ENCODE data around the gene SLC13A2. TPM values are rescaled to one million over a fixed set of nuclear protein-coding genes. Genes with fewer than 3 reads are reported as not detected.

SLC13A2 gene
- total RNA-seq (2014; rRNA removed; shearing (Covaris generic)), result not detected in 2 replicates
- not detected in 2 replicates for polyA plus RNA-seq (2016; fragmentation: Nextera tagmentation; extraction: Ambion mirVana)
- long read RNA-seq, result 0 reads

GRCh38 chr17:28473542-28473941 lies at the start of gene SLC13A2:
Gene SLC13A2, plus strand, starts transcription at chr17:28473644. Its CDS starts 69 bp downstream, at chr17:28473713.
- peak; percentile 47; the same call in 2 of the 3 replicates for ATAC-seq
- Histone ChIP-seq H3K4me1 (ENCODE audit: insufficient read depth) (no peaks in the 10 kb centered on the region), H3K79me2 (replicated peaks; ENCODE audit: insufficient read depth) (no peaks in the 10 kb centered on the region), H4K20me1 (replicated peaks; ENCODE audit: insufficient read depth) (no peaks in the 10 kb centered on the region), H3K4me2 (no peak within 1 kb of the TSS), H2AFZ (peak within 1 kb of the TSS; percentile 88; the same call in 1 of the 2 replicates), H3F3A (replicated peaks; ENCODE audit: low read depth) (no peaks in the 10 kb centered on the region), H3K27ac (ENCODE audit: low read depth) (no peak within 1 kb of the TSS), H3K27me3 (ENCODE audit: insufficient read depth) (no peaks in the 10 kb centered on the region), H3K4me3 (no peak within 1 kb of the TSS), H3K9me2 (ENCODE audit: insufficient read depth) (no peaks in the 10 kb centered on the region), H3K36me3 (ENCODE audit: insufficient read depth) (no peaks in the 10 kb centered on the region)
- Mint-ChIP-seq H3K36me3 (ENCODE audit: low read depth) (no peaks in the 10 kb centered on the region), H3K27me3 (ENCODE audit: insufficient read depth, low read depth, poor library complexity) (peaks cover 12% of the 10 kb centered on the region), H3K9me3 (no peaks in the 10 kb centered on the region), H3K27ac (no peak within 1 kb of the TSS), H3K4me3 (no peak within 1 kb of the TSS), H3K4me1 (peaks cover 6% of the 10 kb centered on the region)
- TF ChIP-seq CTCF (conservative IDR thresholded peaks at IDR 0.05; ENCODE audit: low read depth in 2 of 2) (no peak; a peak in 1 of 4 replicates), POLR2AphosphoS5 (IDR thresholded peaks at IDR 0.05; ENCODE audit: low read depth) (no peak), JUNB (IDR thresholded peaks at IDR 0.05; ENCODE audit: unreplicated experiment) (no peak), ZNF114 (CRISPR knock-in tag; IDR thresholded peaks at IDR 0.05) (no peak), ETS1 (IDR thresholded peaks at IDR 0.05) (no peak), NANOG (IDR thresholded peaks at IDR 0.05; ENCODE audit: borderline replicate concordance) (no peak), REST (IDR thresholded peaks at IDR 0.05; ENCODE audit: unreplicated experiment) (no peak), EZH2 (IDR thresholded peaks at IDR 0.05; ENCODE audit: low read depth, unreplicated experiment) (no peak)
- DNase-seq (ENCODE audit: low spot score), result no peak

GRCh38 chr17:28425206-28425605 lies 48.2 kb upstream of the SLC13A2 start:
- DNase-seq (ENCODE audit: low spot score) (no peak), ATAC-seq (no peak)
- Histone ChIP-seq H3K9me2 (ENCODE audit: insufficient read depth) (peaks cover 4% of the 10 kb centered on the region; the same call in 1 of the 2 replicates), H3K79me2 (replicated peaks; ENCODE audit: insufficient read depth) (no peaks in the 10 kb centered on the region), H3K36me3 (ENCODE audit: insufficient read depth) (no peaks in the 10 kb centered on the region), H3F3A (replicated peaks; ENCODE audit: low read depth) (no peaks in the 10 kb centered on the region), H3K4me1 (ENCODE audit: insufficient read depth) (no peaks in the 10 kb centered on the region), H3K27ac (ENCODE audit: low read depth) (no peak overlapping the region), H2AFZ (peak overlapping the region; percentile 3; the same call in 1 of the 2 replicates), H3K4me3 (no peak overlapping the region), H4K20me1 (replicated peaks; ENCODE audit: insufficient read depth) (no peaks in the 10 kb centered on the region; the same call in 1 of the 2 replicates), H3K27me3 (ENCODE audit: insufficient read depth) (no peaks in the 10 kb centered on the region), H3K4me2 (no peak overlapping the region)
- H3K36me3 Mint-ChIP-seq (ENCODE audit: low read depth), result no peaks in the 10 kb centered on the region
- no peak overlapping the region for H3K4me3 Mint-ChIP-seq
- no peak overlapping the region for H3K27ac Mint-ChIP-seq
- no peaks in the 10 kb centered on the region for H3K4me1 Mint-ChIP-seq
- H3K27me3 Mint-ChIP-seq (ENCODE audit: insufficient read depth, low read depth, poor library complexity), result peaks cover 8% of the 10 kb centered on the region
- H3K9me3 Mint-ChIP-seq, result no peaks in the 10 kb centered on the region
- TF ChIP-seq EZH2 (IDR thresholded peaks at IDR 0.05; ENCODE audit: low read depth, unreplicated experiment), result no peak
- TF ChIP-seq ZNF331 (CRISPR knock-in tag; IDR thresholded peaks at IDR 0.05; ENCODE audit: low read depth), result no peak
- TF ChIP-seq STAT1 (IDR thresholded peaks at IDR 0.05; ENCODE audit: unreplicated experiment), result no peak
- no peak for TF ChIP-seq CREB1 (CRISPR knock-in tag; IDR thresholded peaks at IDR 0.05; ENCODE audit: low read depth)
- TF ChIP-seq NANOG (IDR thresholded peaks at IDR 0.05; ENCODE audit: borderline replicate concordance), result no peak

Measured in GM23338 (cell line).